Neural cell (in vitro differentiated cells): ENCODE results near the gene PLEKHA1.

Source experiments
- CTCF ChIP-seq: fragments of 450-650 bp; IDR thresholded peaks from 2 replicates; pipeline ENCODE4 v1.5.1; 2014; ENCODE audit warnings: antibody characterized with exemption, mild to moderate bottlenecking, moderate library complexity; ENCODE audit not compliant: poor library complexity, severe bottlenecking
- EP300 ChIP-seq: fragments of 450-650 bp; conservative IDR thresholded peaks from 2 replicates; pipeline ENCODE4 v1.6.1; 2014; ENCODE audit warnings: antibody characterized with exemption, mild to moderate bottlenecking, moderate library complexity; ENCODE audit not compliant: poor library complexity, severe bottlenecking
- EZH2 ChIP-seq: fragments of 200-600, 300-800 bp; shearing (Covaris generic), sonication (generic); IDR thresholded peaks from 2 replicates; pipeline ENCODE4 v1.6.1; 2014; ENCODE audit warnings: antibody characterized with exemption, low read length, borderline replicate concordance, mild to moderate bottlenecking; ENCODE audit not compliant: insufficient read depth, poor library complexity, severe bottlenecking
- MXI1 ChIP-seq: fragments of 450-650 bp; conservative IDR thresholded peaks from 2 replicates; pipeline ENCODE4 v1.6.1; 2014; ENCODE audit warnings: antibody characterized with exemption, mild to moderate bottlenecking; ENCODE audit not compliant: poor library complexity, severe bottlenecking
- POLR2AphosphoS5 ChIP-seq: IDR thresholded peaks from 2 replicates; pipeline ENCODE4 v1.6.1; 2012
- RAD21 ChIP-seq: fragments of 450-650 bp; conservative IDR thresholded peaks from 2 replicates; pipeline ENCODE4 v1.6.1; 2014; ENCODE audit warnings: antibody characterized with exemption, mild to moderate bottlenecking, moderate library complexity
- SMC3 ChIP-seq: fragments of 450-650 bp; conservative IDR thresholded peaks from 2 replicates; pipeline ENCODE4 v1.6.1; 2014; ENCODE audit warnings: antibody characterized with exemption, mild to moderate bottlenecking, moderate library complexity; ENCODE audit not compliant: poor library complexity
- TAF1 ChIP-seq: IDR thresholded peaks from 2 replicates; pipeline ENCODE4 v1.6.1; 2012; ENCODE audit warnings: low read depth

- no peak for TF ChIP-seq CTCF
- TF ChIP-seq POLR2AphosphoS5, result no peak
- TF ChIP-seq MXI1, result no peak
- no peak for TF ChIP-seq RAD21
- no peak for TF ChIP-seq EP300
- TF ChIP-seq EZH2, result no peak
- no peak for TF ChIP-seq TAF1
- TF ChIP-seq SMC3, result no peak
Observed at GRCh38 chr10:122427280-122427679, 52.8 kb downstream of the PLEKHA1 start.
